ENCODE data around the gene ROBO2.

Gene ROBO2

GRCh38 chr3:77086408-77086807 is 46.5 kb downstream of the ROBO2 start:
- no peak overlapping the region for H3K27ac ChIP-seq (ENCODE audit: low read depth, low read length)
- H3K4me3 ChIP-seq (ENCODE audit: low read length) = no peak overlapping the region
- no peaks in the 10 kb centered on the region for H3K27me3 ChIP-seq (ENCODE audit: control insufficient read depth, insufficient read depth, low read length)
- H3K9ac ChIP-seq (ENCODE audit: low read length) = no peak overlapping the region
- no peaks in the 10 kb centered on the region for H3K36me3 ChIP-seq (ENCODE audit: control insufficient read depth, insufficient read depth, low read length)
- peaks cover 1% of the 10 kb centered on the region for H3K4me1 ChIP-seq (ENCODE audit: control insufficient read depth, insufficient read depth, low read length)

DNA sequence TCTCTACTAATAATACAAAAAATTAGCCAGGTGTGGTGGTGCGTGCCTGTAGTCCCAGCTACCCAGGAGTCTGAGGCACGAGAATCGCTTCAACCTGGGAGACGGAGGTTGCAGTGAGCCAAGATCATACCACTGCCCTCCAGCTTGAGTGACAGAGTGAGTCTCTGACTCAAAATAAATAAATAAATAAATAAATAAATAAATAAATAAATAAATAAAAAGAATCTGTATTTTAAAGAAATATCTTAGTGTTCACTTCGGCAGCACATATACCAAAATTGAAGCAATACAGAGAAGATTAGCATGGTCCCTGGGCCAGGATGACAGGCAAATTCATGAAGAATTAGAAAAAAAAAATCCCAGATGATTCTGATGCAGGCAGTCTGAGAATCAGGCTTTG is 51.9 kb downstream of the ROBO2 start:
- no peaks in the 10 kb centered on the region for H3K4me1 ChIP-seq (ENCODE audit: control insufficient read depth, insufficient read depth, low read length)
- no peaks in the 10 kb centered on the region for H3K27me3 ChIP-seq (ENCODE audit: control insufficient read depth, insufficient read depth, low read length)
- H3K36me3 ChIP-seq (ENCODE audit: control insufficient read depth, insufficient read depth, low read length) = no peaks in the 10 kb centered on the region
- no peak overlapping the region for H3K9ac ChIP-seq (ENCODE audit: low read length)
- no peak overlapping the region for H3K27ac ChIP-seq (ENCODE audit: low read depth, low read length)
- no peak overlapping the region for H3K4me3 ChIP-seq (ENCODE audit: low read length)

GRCh38 chr3:77093101-77093500 is 53.2 kb downstream of the ROBO2 start:
- Histone ChIP-seq H3K27ac (ENCODE audit: low read depth, low read length) (no peak overlapping the region), H3K9ac (ENCODE audit: low read length) (no peak overlapping the region), H3K4me3 (ENCODE audit: low read length) (no peak overlapping the region), H3K36me3 (ENCODE audit: control insufficient read depth, insufficient read depth, low read length) (no peaks in the 10 kb centered on the region), H3K27me3 (ENCODE audit: control insufficient read depth, insufficient read depth, low read length) (no peaks in the 10 kb centered on the region), H3K4me1 (ENCODE audit: control insufficient read depth, insufficient read depth, low read length) (no peaks in the 10 kb centered on the region)

GRCh38 chr3:77096145-77096544 is 56.2 kb downstream of the ROBO2 start:
- no peaks in the 10 kb centered on the region for H3K4me1 ChIP-seq (ENCODE audit: control insufficient read depth, insufficient read depth, low read length)
- H3K36me3 ChIP-seq (ENCODE audit: control insufficient read depth, insufficient read depth, low read length) = no peaks in the 10 kb centered on the region
- H3K9ac ChIP-seq (ENCODE audit: low read length) = no peak overlapping the region
- no peaks in the 10 kb centered on the region for H3K27me3 ChIP-seq (ENCODE audit: control insufficient read depth, insufficient read depth, low read length)
- H3K4me3 ChIP-seq (ENCODE audit: low read length) = no peak overlapping the region
- no peak overlapping the region for H3K27ac ChIP-seq (ENCODE audit: low read depth, low read length)

- Histone ChIP-seq H3K36me3 (ENCODE audit: control insufficient read depth, insufficient read depth, low read length) (no peaks in the 10 kb centered on the region), H3K9ac (ENCODE audit: low read length) (no peak overlapping the region), H3K4me1 (ENCODE audit: control insufficient read depth, insufficient read depth, low read length) (no peaks in the 10 kb centered on the region), H3K4me3 (ENCODE audit: low read length) (no peak overlapping the region), H3K27ac (ENCODE audit: low read depth, low read length) (no peak overlapping the region), H3K27me3 (ENCODE audit: control insufficient read depth, insufficient read depth, low read length) (no peaks in the 10 kb centered on the region)
Observed at GRCh38 chr3:77096966-77097890, 57.3 kb downstream of the ROBO2 start.

DNA sequence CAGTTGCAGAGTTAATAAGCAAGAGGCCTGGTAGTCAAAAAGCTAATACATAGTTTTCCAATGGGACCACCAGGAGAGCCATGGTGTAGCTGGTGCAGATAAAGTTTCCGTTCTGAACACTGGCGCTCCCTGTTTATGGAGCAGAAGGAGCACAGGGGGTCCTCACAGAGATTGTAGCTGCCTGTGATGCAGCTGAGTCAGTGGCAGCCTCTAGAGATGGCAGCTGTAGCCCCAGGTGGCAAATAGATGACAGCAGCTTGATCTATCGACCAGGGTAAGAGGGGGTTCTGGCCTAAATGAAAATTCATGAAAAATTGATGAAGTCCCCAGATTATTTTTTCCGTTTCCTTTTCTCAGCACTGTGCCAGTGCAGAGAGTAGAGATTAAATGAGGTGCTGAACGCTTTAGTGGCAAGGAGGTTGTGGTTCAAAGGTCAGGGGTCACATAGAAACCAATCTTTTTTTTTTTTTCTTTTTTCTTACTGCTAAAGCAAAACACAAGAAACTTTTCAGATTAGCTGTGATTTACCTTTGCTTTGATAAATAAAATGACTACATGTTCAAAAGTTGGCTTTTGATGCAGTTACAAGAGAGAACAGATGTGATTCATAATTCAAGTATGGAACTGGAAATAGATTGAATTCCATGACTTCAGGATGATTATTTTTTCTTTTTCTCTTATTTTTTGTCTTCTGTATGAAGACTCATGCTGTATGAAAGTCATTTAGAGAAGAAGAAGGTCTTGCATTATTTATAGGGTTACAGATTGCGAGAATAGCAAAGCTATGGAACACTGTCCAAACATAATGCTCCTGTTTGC is 63.3 kb downstream of the ROBO2 start:
- Histone ChIP-seq H3K27ac (ENCODE audit: low read depth, low read length) (no peak overlapping the region), H3K36me3 (ENCODE audit: control insufficient read depth, insufficient read depth, low read length) (no peaks in the 10 kb centered on the region), H3K4me1 (ENCODE audit: control insufficient read depth, insufficient read depth, low read length) (no peaks in the 10 kb centered on the region), H3K4me3 (ENCODE audit: low read length) (no peak overlapping the region), H3K9ac (ENCODE audit: low read length) (no peak overlapping the region), H3K27me3 (ENCODE audit: control insufficient read depth, insufficient read depth, low read length) (no peaks in the 10 kb centered on the region)

DNA sequence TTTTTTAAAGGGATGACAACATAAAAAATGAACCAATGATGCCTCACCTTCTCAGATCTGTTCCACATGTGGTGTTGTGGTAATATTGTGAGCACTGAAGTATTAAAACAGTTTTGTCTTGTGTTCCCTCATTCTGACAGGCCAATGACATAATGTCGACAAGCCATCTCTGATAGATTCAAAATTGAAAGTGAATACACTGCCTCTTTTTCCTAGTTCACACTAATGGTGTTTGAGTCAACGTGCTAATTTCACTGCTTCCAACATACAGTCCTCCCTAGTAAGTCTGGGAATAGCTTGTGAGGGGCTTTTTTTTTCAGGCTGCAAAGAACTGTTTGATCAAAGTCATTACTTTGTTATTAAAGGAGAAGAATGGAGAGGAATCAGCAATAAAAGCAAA is 82.8 kb downstream of the ROBO2 start:
- no peak overlapping the region for H3K9ac ChIP-seq (ENCODE audit: low read length)
- H3K27me3 ChIP-seq (ENCODE audit: control insufficient read depth, insufficient read depth, low read length) = no peaks in the 10 kb centered on the region
- H3K27ac ChIP-seq (ENCODE audit: low read depth, low read length) = no peak overlapping the region
- H3K4me3 ChIP-seq (ENCODE audit: low read length) = no peak overlapping the region
- no peaks in the 10 kb centered on the region for H3K36me3 ChIP-seq (ENCODE audit: control insufficient read depth, insufficient read depth, low read length)
- H3K4me1 ChIP-seq (ENCODE audit: control insufficient read depth, insufficient read depth, low read length) = no peaks in the 10 kb centered on the region

DNA sequence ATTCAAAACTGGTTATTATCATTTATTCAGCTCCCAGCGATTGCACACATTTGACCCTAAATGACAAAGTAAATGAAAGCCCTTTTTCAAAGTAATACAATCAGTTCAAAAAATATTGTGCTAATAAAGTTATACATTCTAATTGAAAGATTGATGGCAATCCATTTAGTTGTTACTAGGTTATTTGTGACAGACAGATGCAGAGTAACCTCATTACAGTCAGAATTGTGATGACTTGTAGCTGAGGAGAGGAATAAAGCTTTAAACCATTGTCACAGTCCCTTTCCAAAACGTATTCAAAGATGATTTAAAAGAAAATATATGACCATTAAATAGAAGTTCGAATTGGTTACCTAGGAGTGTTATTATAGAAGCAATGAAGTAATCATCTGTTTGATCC is 86.1 kb downstream of the ROBO2 start:
- Histone ChIP-seq H3K27ac (ENCODE audit: low read depth, low read length) (no peak overlapping the region), H3K36me3 (ENCODE audit: control insufficient read depth, insufficient read depth, low read length) (no peaks in the 10 kb centered on the region), H3K27me3 (ENCODE audit: control insufficient read depth, insufficient read depth, low read length) (no peaks in the 10 kb centered on the region), H3K4me3 (ENCODE audit: low read length) (no peak overlapping the region), H3K4me1 (ENCODE audit: control insufficient read depth, insufficient read depth, low read length) (no peaks in the 10 kb centered on the region), H3K9ac (ENCODE audit: low read length) (no peak overlapping the region)

GRCh38 chr3:77134769-77135168 is 94.9 kb downstream of the ROBO2 start:
- H3K27ac ChIP-seq (ENCODE audit: low read depth, low read length) = no peak overlapping the region
- H3K9ac ChIP-seq (ENCODE audit: low read length) = no peak overlapping the region
- H3K4me1 ChIP-seq (ENCODE audit: control insufficient read depth, insufficient read depth, low read length) = no peaks in the 10 kb centered on the region
- no peaks in the 10 kb centered on the region for H3K27me3 ChIP-seq (ENCODE audit: control insufficient read depth, insufficient read depth, low read length)
- no peaks in the 10 kb centered on the region for H3K36me3 ChIP-seq (ENCODE audit: control insufficient read depth, insufficient read depth, low read length)
- no peak overlapping the region for H3K4me3 ChIP-seq (ENCODE audit: low read length)

GRCh38 chr3:77137559-77137958 is 97.7 kb downstream of the ROBO2 start:
- Histone ChIP-seq H3K27me3 (ENCODE audit: control insufficient read depth, insufficient read depth, low read length) (no peaks in the 10 kb centered on the region), H3K4me1 (ENCODE audit: control insufficient read depth, insufficient read depth, low read length) (no peaks in the 10 kb centered on the region), H3K4me3 (ENCODE audit: low read length) (no peak overlapping the region), H3K9ac (ENCODE audit: low read length) (no peak overlapping the region), H3K36me3 (ENCODE audit: control insufficient read depth, insufficient read depth, low read length) (no peaks in the 10 kb centered on the region), H3K27ac (ENCODE audit: low read depth, low read length) (no peak overlapping the region)

- H3K9ac ChIP-seq (ENCODE audit: low read length) = no peak overlapping the region
- no peak overlapping the region for H3K4me3 ChIP-seq (ENCODE audit: low read length)
- no peaks in the 10 kb centered on the region for H3K4me1 ChIP-seq (ENCODE audit: control insufficient read depth, insufficient read depth, low read length)
- no peak overlapping the region for H3K27ac ChIP-seq (ENCODE audit: low read depth, low read length)
- no peaks in the 10 kb centered on the region for H3K36me3 ChIP-seq (ENCODE audit: control insufficient read depth, insufficient read depth, low read length)
- no peaks in the 10 kb centered on the region for H3K27me3 ChIP-seq (ENCODE audit: control insufficient read depth, insufficient read depth, low read length)
Observed at GRCh38 chr3:77139624-77140023, 99.7 kb downstream of the ROBO2 start.

GRCh38 chr3:77141423-77141822 is 101.5 kb downstream of the ROBO2 start:
- Histone ChIP-seq H3K36me3 (ENCODE audit: control insufficient read depth, insufficient read depth, low read length) (no peaks in the 10 kb centered on the region), H3K4me1 (ENCODE audit: control insufficient read depth, insufficient read depth, low read length) (no peaks in the 10 kb centered on the region), H3K27me3 (ENCODE audit: control insufficient read depth, insufficient read depth, low read length) (no peaks in the 10 kb centered on the region), H3K9ac (ENCODE audit: low read length) (no peak overlapping the region), H3K27ac (ENCODE audit: low read depth, low read length) (no peak overlapping the region), H3K4me3 (ENCODE audit: low read length) (no peak overlapping the region)
